Astrocyte (in vitro differentiated cells and primary cell): Measurements from ENCODE around the gene LYSMD2. TPM values are rescaled to one million over a fixed set of nuclear protein-coding genes. Genes with fewer than 3 reads are reported as not detected.

Experiments used
- DNase-seq: peaks from one replicate; pipeline ENCODE4 v3.0.0-alpha.2; 2010; ENCODE audit warnings: low read depth
- FAIRE-seq: peaks from 2 replicates; lab custom pipeline; 2011; peaks lifted over from hg19 to GRCh38; lab: Jason Lieb, UNC
- H2AFZ ChIP-seq: 2 replicates; pipeline ENCODE4 v1.6.0; 2012; ENCODE audit warnings: low read depth, low read length, inconsistent platforms
- H3K27ac ChIP-seq: 2 replicates; pipeline ENCODE4 v1.5.1; 2011; ENCODE audit warnings: low read depth, low read length, inconsistent platforms
- H3K27me3 ChIP-seq: 2 replicates; pipeline ENCODE4 v1.6.0; 2011; ENCODE audit warnings: low read length, inconsistent platforms; ENCODE audit not compliant: insufficient read depth
- H3K36me3 ChIP-seq: 2 replicates; pipeline ENCODE4 v1.5.1; 2011; ENCODE audit warnings: low read length, inconsistent platforms; ENCODE audit not compliant: insufficient read depth
- H3K4me1 ChIP-seq: 2 replicates; pipeline ENCODE4 v1.5.1; 2011; ENCODE audit warnings: low read length, inconsistent platforms; ENCODE audit not compliant: insufficient read depth
- H3K4me2 ChIP-seq: 2 replicates; pipeline ENCODE4 v1.6.0; 2012; ENCODE audit warnings: low read length, inconsistent platforms
- H3K4me3 ChIP-seq: 2 replicates; pipeline ENCODE4 v1.5.1; 2011; ENCODE audit warnings: low read depth, mild to moderate bottlenecking, low read length, inconsistent platforms; ENCODE audit not compliant: insufficient read depth
- H3K79me2 ChIP-seq: 2 replicates; pipeline ENCODE4 v1.6.0; 2012; ENCODE audit warnings: mild to moderate bottlenecking, low read length, inconsistent platforms; ENCODE audit not compliant: insufficient read depth
- H3K9ac ChIP-seq: 2 replicates; pipeline ENCODE4 v1.6.0; 2012; ENCODE audit warnings: mild to moderate bottlenecking, low read length, inconsistent platforms
- H3K9me3 ChIP-seq: 2 replicates; pipeline ENCODE4 v1.5.1; 2012; ENCODE audit warnings: low read depth, mild to moderate bottlenecking, low read length, inconsistent platforms; ENCODE audit not compliant: insufficient read depth
- H4K20me1 ChIP-seq: 2 replicates; pipeline ENCODE4 v1.6.0; 2012; ENCODE audit warnings: low read length, inconsistent platforms; ENCODE audit not compliant: insufficient read depth
- H3K27ac Mint-ChIP-seq: one replicate; pipeline ENCODE4 v1.8.0; 2021; ENCODE audit warnings: mild to moderate bottlenecking, mixed read lengths; ENCODE audit not compliant: unreplicated experiment
- H3K27me3 Mint-ChIP-seq: one replicate; pipeline ENCODE4 v1.8.0; 2021; ENCODE audit warnings: low read depth, mixed read lengths; ENCODE audit not compliant: unreplicated experiment
- H3K36me3 Mint-ChIP-seq: one replicate; pipeline ENCODE4 v1.8.0; 2021; ENCODE audit warnings: low read depth, mixed read lengths; ENCODE audit not compliant: unreplicated experiment
- H3K4me1 Mint-ChIP-seq: one replicate; pipeline ENCODE4 v1.8.0; 2021; ENCODE audit warnings: low read depth, mixed read lengths; ENCODE audit not compliant: unreplicated experiment
- H3K4me3 Mint-ChIP-seq: one replicate; pipeline ENCODE4 v1.8.0; 2021; ENCODE audit warnings: mild to moderate bottlenecking, moderate library complexity, mixed read lengths; ENCODE audit not compliant: unreplicated experiment
- H3K9me3 Mint-ChIP-seq: one replicate; pipeline ENCODE4 v1.8.0; 2021; ENCODE audit warnings: mild to moderate bottlenecking, mixed read lengths; ENCODE audit not compliant: unreplicated experiment
- CTCF ChIP-seq: IDR thresholded peaks from 2 replicates; pipeline ENCODE4 v1.5.1; 2011; ENCODE audit warnings: low read depth, mild to moderate bottlenecking, inconsistent platforms, low read length, moderate library complexity; ENCODE audit not compliant: insufficient read depth
- EZH2 ChIP-seq: IDR thresholded peaks from 2 replicates; pipeline ENCODE4 v1.6.1; 2012; ENCODE audit warnings: mild to moderate bottlenecking, low read length, inconsistent platforms; ENCODE audit not compliant: insufficient read depth
- total RNA-seq: library from RNA; stranded (reverse); gene quantifications from 2 replicates; pipeline ENCODE4 v1.2.1, GENCODE V29; 2021

LYSMD2 gene
- total RNA-seq, 1 donor from 2014 or later, result 3.4 TPM

DNA sequence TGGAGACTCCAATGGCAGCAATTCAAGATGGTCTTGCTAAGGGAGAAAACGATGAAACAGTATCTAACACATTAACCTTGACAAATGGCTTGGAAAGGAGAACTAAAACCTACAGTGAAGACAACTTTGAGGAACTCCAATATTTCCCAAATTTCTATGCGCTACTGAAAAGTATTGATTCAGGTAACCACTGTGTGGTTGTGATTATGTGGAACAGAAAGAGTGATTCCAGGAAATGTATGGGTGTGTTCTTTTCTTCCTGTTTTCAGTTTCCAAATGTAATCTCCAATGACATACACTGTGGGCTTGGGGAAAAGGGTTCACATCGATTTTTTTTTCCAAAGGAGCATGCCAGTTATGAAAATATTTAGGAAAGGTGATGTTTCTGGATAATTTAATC, 45.3 kb downstream of the LYSMD2 start:
- H3K27ac Mint-ChIP-seq, result no peak overlapping the region
- H2AFZ ChIP-seq, result no peak overlapping the region
- no peaks in the 10 kb centered on the region for H3K27me3 Mint-ChIP-seq
- H3K4me1 Mint-ChIP-seq, result no peaks in the 10 kb centered on the region
- no peaks in the 10 kb centered on the region for H4K20me1 ChIP-seq
- H3K9me3 ChIP-seq, result no peaks in the 10 kb centered on the region
- H3K4me3 ChIP-seq, result no peak overlapping the region
- H3K27ac ChIP-seq, result no peak overlapping the region
- H3K4me3 Mint-ChIP-seq, result no peak overlapping the region
- no peaks in the 10 kb centered on the region for H3K36me3 ChIP-seq
- H3K9ac ChIP-seq, result no peak overlapping the region
- TF ChIP-seq CTCF (no peak), EZH2 (no peak)
- H3K4me1 ChIP-seq, result no peaks in the 10 kb centered on the region
- DNase-seq, result no peak
- H3K36me3 Mint-ChIP-seq, result no peaks in the 10 kb centered on the region
- H3K9me3 Mint-ChIP-seq, result peaks cover 1% of the 10 kb centered on the region
- no peaks in the 10 kb centered on the region for H3K79me2 ChIP-seq
- FAIRE-seq, result no peak
- H3K27me3 ChIP-seq, result peaks cover 13% of the 10 kb centered on the region
- H3K4me2 ChIP-seq, result no peak overlapping the region

GRCh38 chr15:51688863-51689262, 48.6 kb downstream of the LYSMD2 start:
- Mint-ChIP-seq H3K9me3 (peaks cover under 1% of the 10 kb centered on the region), H3K36me3 (no peaks in the 10 kb centered on the region), H3K27ac (no peak overlapping the region), H3K4me3 (no peak overlapping the region), H3K4me1 (no peaks in the 10 kb centered on the region), H3K27me3 (no peaks in the 10 kb centered on the region)
- no peak for DNase-seq
- Histone ChIP-seq H3K79me2 (no peaks in the 10 kb centered on the region), H3K27me3 (peaks cover 16% of the 10 kb centered on the region), H3K9me3 (no peaks in the 10 kb centered on the region), H3K36me3 (no peaks in the 10 kb centered on the region), H3K27ac (no peak overlapping the region), H4K20me1 (no peaks in the 10 kb centered on the region), H3K4me2 (no peak overlapping the region), H3K9ac (no peak overlapping the region), H2AFZ (no peak overlapping the region), H3K4me3 (no peak overlapping the region), H3K4me1 (no peaks in the 10 kb centered on the region)
- no peak for FAIRE-seq
- TF ChIP-seq CTCF (no peak), EZH2 (no peak)

DNA sequence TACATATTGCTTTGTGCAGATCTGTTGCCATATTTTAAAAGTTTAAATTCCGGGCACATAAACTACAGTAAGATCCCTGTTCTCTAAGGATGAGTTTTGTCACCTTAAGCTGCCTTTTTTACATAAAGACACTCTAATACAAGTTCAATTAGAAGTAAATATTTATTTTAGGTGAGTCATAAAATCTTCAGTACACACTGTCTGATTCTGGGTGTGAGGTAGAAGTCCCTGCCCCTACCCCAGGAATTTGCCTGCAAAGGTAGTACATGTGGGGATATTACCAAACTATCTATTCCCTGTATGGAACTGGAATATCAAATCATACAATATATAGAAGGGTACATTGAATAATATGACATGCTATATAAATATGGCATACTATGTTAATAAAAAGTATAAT, 49.9 kb downstream of the LYSMD2 start:
- DNase-seq, result no peak
- Histone ChIP-seq H2AFZ (no peak overlapping the region), H3K9me3 (no peaks in the 10 kb centered on the region), H4K20me1 (no peaks in the 10 kb centered on the region), H3K4me3 (no peak overlapping the region), H3K4me2 (no peak overlapping the region), H3K4me1 (no peaks in the 10 kb centered on the region), H3K27ac (no peak overlapping the region), H3K9ac (no peak overlapping the region), H3K79me2 (no peaks in the 10 kb centered on the region), H3K27me3 (peaks cover 20% of the 10 kb centered on the region), H3K36me3 (no peaks in the 10 kb centered on the region)
- no peak overlapping the region for H3K4me3 Mint-ChIP-seq
- no peak for TF ChIP-seq CTCF
- no peak for TF ChIP-seq EZH2
- H3K36me3 Mint-ChIP-seq, result no peaks in the 10 kb centered on the region
- H3K27me3 Mint-ChIP-seq, result no peaks in the 10 kb centered on the region
- no peaks in the 10 kb centered on the region for H3K4me1 Mint-ChIP-seq
- H3K9me3 Mint-ChIP-seq, result no peaks in the 10 kb centered on the region
- H3K27ac Mint-ChIP-seq, result no peak overlapping the region
- FAIRE-seq, result no peak
